NCI-H2171 treated with DMSO at 0.1 percent for 48 hours (cell line): Measurements from ENCODE around the gene SLC23A1.
"Not testable (repeated sequence)": the region's sequence is repeated elsewhere in the genome, so short reads cannot be mapped to it uniquely, and the experiment has no call there.

Experiments used
- DNase-seq: peaks from one replicate; lab custom pipeline; 2025; lab: John Stamatoyannopoulos, UW

Gene SLC23A1

GRCh38 chr5:139383275-139383992 is at the start of gene SLC23A1:
TSS of gene SLC23A1 (minus strand) at chr5:139383297. CDS start at chr5:139383253, 44 bp downstream.
- peak; percentile 7 for DNase-seq

- no peak for DNase-seq
These were observed 48.6 kb upstream of the SLC23A1 start for GRCh38 chr5:139431706-139432105.

- DNase-seq, result no peak
These were observed 46.9 kb upstream of the SLC23A1 start for GRCh38 chr5:139430015-139430414.

- DNase-seq, result no peak
These were observed 43.2 kb upstream of the SLC23A1 start for GRCh38 chr5:139426203-139426885.

GRCh38 chr5:139425497-139425896 is 42.4 kb upstream of the SLC23A1 start:
- no peak for DNase-seq

- peak; percentile 58 for DNase-seq
These were observed 39.3 kb upstream of the SLC23A1 start for GRCh38 chr5:139422307-139422893.

- DNase-seq, result no peak
These were observed 36.4 kb upstream of the SLC23A1 start for GRCh38 chr5:139419226-139420192.

- DNase-seq, result no peak
These were observed 35.7 kb upstream of the SLC23A1 start for GRCh38 chr5:139418793-139419192.

- peak; percentile 85 for DNase-seq
These were observed 34.1 kb upstream of the SLC23A1 start for GRCh38 chr5:139417214-139417613.

- no peak for DNase-seq
These were observed 33.6 kb upstream of the SLC23A1 start for GRCh38 chr5:139416651-139417050.

- DNase-seq, result no peak
These were observed 32.8 kb upstream of the SLC23A1 start for GRCh38 chr5:139415869-139416268.

- peak; percentile 30 for DNase-seq
These were observed 32.2 kb upstream of the SLC23A1 start for GRCh38 chr5:139415221-139415861.

GRCh38 chr5:139414581-139415130 is 31.6 kb upstream of the SLC23A1 start:
- DNase-seq, result no peak

GRCh38 chr5:139413963-139414362 is 30.9 kb upstream of the SLC23A1 start:
- DNase-seq, result no peak

GRCh38 chr5:139413153-139413552 is 30.1 kb upstream of the SLC23A1 start:
- DNase-seq, result no peak

- no peak for DNase-seq
These were observed 28.1 kb upstream of the SLC23A1 start for GRCh38 chr5:139410993-139411828.

GRCh38 chr5:139410121-139410992 is 27.3 kb upstream of the SLC23A1 start:
- no peak for DNase-seq

- not testable (repeated sequence) for DNase-seq
These were observed 26.0 kb upstream of the SLC23A1 start for GRCh38 chr5:139409116-139409515.

GRCh38 chr5:139408191-139408590 is 25.1 kb upstream of the SLC23A1 start:
- DNase-seq, result no peak
